CD4-positive, alpha-beta memory T cell (primary cell): ENCODE data around the gene IPO11. TPM values are rescaled to one million over a fixed set of nuclear protein-coding genes. Genes with fewer than 3 reads are reported as not detected.

Source experiments
- CTCF ChIA-PET: fragments of 350-600 bp; sonication (Branson Sonifier 250); formaldehyde crosslinking; loops from one replicate; lab custom pipeline; 2021; ENCODE audit warnings: inconsistent platforms; ENCODE audit not compliant: partially characterized antibody; lab: Charles Lee
- POLR2A ChIA-PET: fragments of 350-600 bp; sonication (Branson Sonifier 250); formaldehyde crosslinking; loops from one replicate; lab custom pipeline; 2021; ENCODE audit not compliant: partially characterized antibody; lab: Charles Lee
- DNase-seq, 5 donors: peaks; one replicate each; pipeline versions ENCODE4 v3.0.0 to v3.0.0-alpha.2; 2020 to 2022; ENCODE audit warnings: mixed read lengths in 1 of 5
- H3K27ac ChIP-seq: one replicate; pipeline ENCODE4 v1.7.0; 2013; ENCODE audit warnings: low read depth, low read length
- H3K27me3 ChIP-seq: 2 replicates; pipeline ENCODE4 v1.7.0; 2013; ENCODE audit warnings: mild to moderate bottlenecking, low read length, moderate library complexity; ENCODE audit not compliant: insufficient read depth
- H3K36me3 ChIP-seq: 2 replicates; pipeline ENCODE4 v1.7.0; 2013; ENCODE audit warnings: mild to moderate bottlenecking, low read length, moderate library complexity; ENCODE audit not compliant: insufficient read depth
- H3K4me1 ChIP-seq: 2 replicates; pipeline ENCODE4 v1.7.0; 2013; ENCODE audit warnings: mild to moderate bottlenecking, low read length, moderate library complexity; ENCODE audit not compliant: insufficient read depth
- H3K4me3 ChIP-seq, 2 donors: one replicate each; pipeline ENCODE4 v1.7.0; 2013; ENCODE audit warnings: low read length in 2 of 2, mild to moderate bottlenecking in 1 of 2
- H3K9me3 ChIP-seq, 2 donors: one replicate each; pipeline ENCODE4 v1.7.0; 2013; ENCODE audit warnings: low read length in 2 of 2, control low read depth in 1 of 2; ENCODE audit not compliant: control insufficient read depth in 1 of 2
- H3K27ac Mint-ChIP-seq, 7 donors: one replicate each; pipeline ENCODE4 v1.8.0; 2020 to 2021; ENCODE audit warnings: mixed read lengths in 7 of 7, mild to moderate bottlenecking in 6 of 7, inconsistent platforms in 3 of 7, moderate library complexity in 3 of 7
- H3K27me3 Mint-ChIP-seq, 2 donors: one replicate each; pipeline ENCODE4 v1.8.0; 2020 to 2021; ENCODE audit warnings: mixed read lengths in 2 of 2
- H3K36me3 Mint-ChIP-seq, 2 donors: one replicate each; pipeline ENCODE4 v1.8.0; 2020 to 2021; ENCODE audit warnings: mixed read lengths in 2 of 2, inconsistent platforms in 1 of 2, mild to moderate bottlenecking in 1 of 2
- H3K4me1 Mint-ChIP-seq, 4 donors: one replicate each; pipeline ENCODE4 v1.8.0; 2020 to 2021; ENCODE audit warnings: mixed read lengths in 4 of 4, mild to moderate bottlenecking in 1 of 4
- H3K4me3 Mint-ChIP-seq, 8 donors: one replicate each; pipeline ENCODE4 v1.8.0; 2020 to 2021; ENCODE audit warnings: mixed read lengths in 8 of 8, mild to moderate bottlenecking in 7 of 8, moderate library complexity in 6 of 8, inconsistent platforms in 3 of 8
- H3K9me3 Mint-ChIP-seq, 8 donors: one replicate each; pipeline ENCODE4 v1.8.0; 2020 to 2021; ENCODE audit warnings: mixed read lengths in 8 of 8, mild to moderate bottlenecking in 5 of 8, inconsistent platforms in 3 of 8, moderate library complexity in 1 of 8
- intact Hi-C: fragments of 100-400 bp; cut with micrococcal nuclease; formaldehyde crosslinking; loops from one replicate; pipeline ENCODE4 v1.15.1; 2023
- polyA plus RNA-seq, 2 donors: library from polyadenylated mRNA; unstranded; fragments of 300-500 nt; fragmentation: Illumina TruSeq; gene quantifications; one replicate each; pipeline ENCODE4 v1.2.3, GENCODE V29; 2021
- total RNA-seq, 2 experiments: library from RNA; stranded (reverse); gene quantifications; one replicate each; pipeline ENCODE4 v1.2.3, GENCODE V29; 2021

The IPO11 gene
- total and polyA plus RNA-seq, 4 experiments from 2014 or later = 8.1 to 28.5 (median 16.0) TPM

DNA sequence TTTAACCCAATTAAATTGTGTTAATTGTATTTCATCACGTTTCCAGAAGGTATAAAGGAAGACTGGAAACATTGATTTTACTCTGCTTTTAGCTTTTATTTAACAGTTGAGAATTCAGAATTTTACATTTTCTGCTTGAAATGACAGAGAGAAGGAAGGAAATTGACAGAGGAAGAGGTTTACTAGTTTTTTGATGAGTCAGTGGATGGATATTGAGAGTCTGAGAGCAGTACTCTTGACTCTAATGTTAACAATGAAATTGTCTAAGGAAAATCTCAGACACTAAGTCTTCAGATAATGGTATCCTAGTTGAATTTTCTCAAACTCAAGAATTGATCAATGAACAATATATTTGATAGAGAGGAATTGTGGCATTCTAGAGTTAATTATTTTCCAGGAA is 60.6 kb downstream of the IPO11 start:
- H3K4me3 Mint-ChIP-seq = no peak overlapping the region
- H3K9me3 Mint-ChIP-seq = no peaks in the 10 kb centered on the region
- no peaks in the 10 kb centered on the region for H3K4me1 ChIP-seq
- H3K9me3 ChIP-seq = no peaks in the 10 kb centered on the region
- H3K36me3 Mint-ChIP-seq = peaks cover 19 to 30% of the 10 kb centered on the region in 2 donors
- no peak for DNase-seq
- peaks cover 0 to 4% (median 0%) of the 10 kb centered on the region in 4 donors for H3K4me1 Mint-ChIP-seq
- H3K4me3 ChIP-seq = no peak overlapping the region
- ChIA-PET POLR2A (no interaction called here), CTCF (interaction anchor here (1.2 kb wide), 1 partner anchor 9 kb away, joined by 3 read pairs; no protein-coding TSS in a partner anchor)
- intact Hi-C loops = no loop called here
- H3K36me3 ChIP-seq = no peaks in the 10 kb centered on the region
- H3K27me3 ChIP-seq = no peaks in the 10 kb centered on the region
- no peak overlapping the region for H3K27ac ChIP-seq
- H3K27me3 Mint-ChIP-seq = no peaks in the 10 kb centered on the region
- H3K27ac Mint-ChIP-seq = no peak overlapping the region

DNA sequence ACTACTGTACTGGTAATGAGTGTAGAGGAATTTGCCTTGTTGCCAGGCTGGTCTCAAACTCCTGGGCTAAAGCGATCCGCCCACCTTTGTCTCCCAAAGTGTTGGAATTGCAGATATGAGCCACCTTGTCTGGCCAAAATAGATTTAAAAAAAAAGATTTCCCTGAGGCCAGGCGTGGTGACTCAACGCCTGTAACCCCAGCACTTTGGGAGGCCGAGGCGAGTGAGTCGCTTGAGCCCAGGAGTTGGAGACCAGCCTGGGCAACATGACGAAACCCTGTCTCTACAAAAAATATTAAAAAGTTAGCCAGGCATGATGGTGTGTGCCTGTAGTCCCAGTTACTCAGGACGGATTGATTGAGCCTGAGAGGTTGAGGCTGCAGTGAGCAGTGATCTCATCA is 62.5 kb downstream of the IPO11 start:
- peaks cover 22 to 30% of the 10 kb centered on the region in 2 donors for H3K36me3 Mint-ChIP-seq
- peaks cover 0 to 4% (median 0%) of the 10 kb centered on the region in 4 donors for H3K4me1 Mint-ChIP-seq
- Histone ChIP-seq H3K27ac (no peak overlapping the region), H3K9me3 (no peaks in the 10 kb centered on the region), H3K36me3 (no peaks in the 10 kb centered on the region), H3K27me3 (no peaks in the 10 kb centered on the region), H3K4me3 (no peak overlapping the region), H3K4me1 (no peaks in the 10 kb centered on the region)
- H3K4me3 Mint-ChIP-seq = no peak overlapping the region
- no peak overlapping the region for H3K27ac Mint-ChIP-seq
- POLR2A ChIA-PET = no interaction called here
- CTCF ChIA-PET = interaction anchor here (1.2 kb wide), 1 partner anchor 16 kb away, joined by 3 read pairs; no protein-coding TSS in a partner anchor
- intact Hi-C loops = no loop called here
- H3K9me3 Mint-ChIP-seq = peaks cover 0 to 3% (median 0%) of the 10 kb centered on the region in 8 donors
- no peak for DNase-seq
- H3K27me3 Mint-ChIP-seq = no peaks in the 10 kb centered on the region

DNA sequence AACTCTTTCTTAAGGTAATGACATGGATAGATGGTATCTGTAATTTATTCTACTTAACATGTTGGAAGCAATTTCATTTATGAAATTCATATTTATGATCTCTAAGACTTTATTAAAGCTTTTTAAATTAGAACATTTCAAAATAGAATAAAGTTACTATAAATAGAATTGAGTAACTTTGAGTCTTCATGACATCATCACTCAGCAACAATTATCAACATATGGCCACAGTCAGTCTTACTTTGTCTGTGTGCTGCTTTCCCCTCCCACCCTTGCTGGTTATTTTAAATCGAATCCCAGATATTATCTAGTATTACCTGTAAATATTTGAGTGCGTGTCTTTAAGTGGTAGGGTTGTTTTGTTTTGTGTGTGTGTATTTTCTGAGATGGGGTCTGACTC is 65.2 kb downstream of the IPO11 start:
- H3K27ac Mint-ChIP-seq = peak overlapping the region in 1 of 7 donors; percentile 37
- Histone ChIP-seq H3K36me3 (no peaks in the 10 kb centered on the region), H3K4me3 (no peak overlapping the region), H3K4me1 (no peaks in the 10 kb centered on the region), H3K27me3 (no peaks in the 10 kb centered on the region), H3K9me3 (no peaks in the 10 kb centered on the region), H3K27ac (no peak overlapping the region)
- H3K4me1 Mint-ChIP-seq = peaks cover 0 to 4% (median under 1%) of the 10 kb centered on the region in 4 donors
- peaks cover 40 to 47% of the 10 kb centered on the region in 2 donors for H3K36me3 Mint-ChIP-seq
- ChIA-PET POLR2A (no interaction called here), CTCF (interaction anchor here (0.8 to 1.3 kb wide), 2 partner anchors 253 to 301 kb away, joined by 3 to 4 read pairs; no protein-coding TSS in a partner anchor)
- intact Hi-C loops = no loop called here
- no peak for DNase-seq
- H3K4me3 Mint-ChIP-seq = no peak overlapping the region
- H3K27me3 Mint-ChIP-seq = no peaks in the 10 kb centered on the region
- peaks cover 0 to 3% (median 0%) of the 10 kb centered on the region in 8 donors for H3K9me3 Mint-ChIP-seq

DNA sequence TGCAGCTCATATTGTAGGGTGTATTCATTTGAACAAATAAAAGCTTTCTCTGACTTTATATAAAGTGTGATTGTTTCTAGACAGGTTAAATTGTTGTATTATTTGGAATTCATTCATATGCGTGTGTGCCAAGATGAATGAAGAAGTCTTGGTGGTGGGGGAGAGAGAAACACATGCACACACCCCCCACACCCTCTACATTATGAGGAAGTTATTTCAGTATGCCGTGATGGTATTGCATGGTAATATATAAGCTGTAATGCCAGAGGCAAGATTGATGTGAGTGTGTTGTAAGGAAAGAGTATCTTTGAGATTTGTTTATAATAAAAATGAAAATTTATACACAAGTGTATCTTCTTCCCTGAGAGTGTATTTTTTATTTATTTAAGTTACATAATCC is 71.0 kb downstream of the IPO11 start:
- POLR2A ChIA-PET = no interaction called here
- Mint-ChIP-seq H3K4me3 (no peak overlapping the region), H3K27ac (no peak overlapping the region), H3K4me1 (peaks cover 0 to 2% (median 0%) of the 10 kb centered on the region in 4 donors), H3K27me3 (no peaks in the 10 kb centered on the region), H3K9me3 (peaks cover 0 to 3% (median 0%) of the 10 kb centered on the region in 8 donors), H3K36me3 (peaks cover 56 to 60% of the 10 kb centered on the region in 2 donors)
- no peak for DNase-seq
- Histone ChIP-seq H3K36me3 (no peaks in the 10 kb centered on the region), H3K27ac (no peak overlapping the region), H3K9me3 (no peaks in the 10 kb centered on the region), H3K27me3 (no peaks in the 10 kb centered on the region), H3K4me1 (no peaks in the 10 kb centered on the region), H3K4me3 (no peak overlapping the region)
- intact Hi-C loops = no loop called here
- CTCF ChIA-PET = interaction anchor here (1.0 kb wide), 1 partner anchor 20 kb away, joined by 3 read pairs; no protein-coding TSS in a partner anchor

DNA sequence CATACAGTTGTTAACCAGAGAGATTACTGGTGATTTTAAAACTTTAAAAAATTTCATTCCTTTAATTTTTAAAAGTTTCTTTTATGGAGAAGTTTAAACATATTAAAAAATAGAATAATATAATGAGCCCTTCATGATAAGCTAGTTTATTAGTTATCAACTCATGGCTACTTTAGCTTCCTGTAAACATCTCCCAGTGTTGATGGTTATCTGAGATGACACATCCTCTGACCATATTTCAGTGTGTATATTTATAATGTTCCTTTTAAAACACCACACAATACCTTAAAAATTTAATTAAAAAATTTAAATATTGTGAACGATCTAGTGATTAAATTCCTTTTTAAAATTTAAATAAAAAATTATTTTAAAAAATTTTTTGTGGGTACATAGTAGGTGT is 74.1 kb downstream of the IPO11 start:
- intact Hi-C loops = no loop called here
- Histone ChIP-seq H3K27me3 (no peaks in the 10 kb centered on the region), H3K27ac (no peak overlapping the region), H3K4me1 (no peaks in the 10 kb centered on the region), H3K4me3 (no peak overlapping the region), H3K36me3 (peaks cover 6% of the 10 kb centered on the region), H3K9me3 (no peaks in the 10 kb centered on the region)
- CTCF ChIA-PET = interaction anchor here (0.8 kb wide), 1 partner anchor 262 kb away, joined by 3 read pairs; no protein-coding TSS in a partner anchor
- H3K9me3 Mint-ChIP-seq = no peaks in the 10 kb centered on the region
- H3K36me3 Mint-ChIP-seq = peaks cover 44 to 51% of the 10 kb centered on the region in 2 donors
- H3K4me1 Mint-ChIP-seq = peaks cover 0 to 2% (median 0%) of the 10 kb centered on the region in 4 donors
- no peak for DNase-seq
- H3K27ac Mint-ChIP-seq = no peak overlapping the region
- POLR2A ChIA-PET = no interaction called here
- no peak overlapping the region for H3K4me3 Mint-ChIP-seq
- no peaks in the 10 kb centered on the region for H3K27me3 Mint-ChIP-seq

DNA sequence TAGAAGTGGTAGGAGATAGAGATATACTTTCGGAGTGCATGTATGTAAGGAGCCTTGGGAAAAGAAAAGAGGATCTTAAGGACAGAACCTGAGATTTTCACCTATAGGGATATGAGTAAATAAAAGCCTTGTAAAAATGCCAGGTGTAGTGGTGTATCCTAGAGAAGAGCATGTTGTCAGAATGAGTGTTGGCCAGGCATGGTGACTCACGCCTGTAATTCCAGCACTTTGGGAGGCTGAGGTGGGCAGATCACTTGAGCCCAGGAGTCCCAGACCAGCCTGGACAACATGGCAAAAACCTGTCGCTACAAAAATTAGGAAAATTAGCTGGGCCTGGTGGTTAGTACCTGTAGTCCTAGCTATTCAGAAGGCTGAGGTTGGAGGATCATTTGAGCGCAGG is 76.0 kb downstream of the IPO11 start:
- H3K27me3 Mint-ChIP-seq = no peaks in the 10 kb centered on the region
- H3K4me1 Mint-ChIP-seq = no peaks in the 10 kb centered on the region
- intact Hi-C loops = no loop called here

DNA sequence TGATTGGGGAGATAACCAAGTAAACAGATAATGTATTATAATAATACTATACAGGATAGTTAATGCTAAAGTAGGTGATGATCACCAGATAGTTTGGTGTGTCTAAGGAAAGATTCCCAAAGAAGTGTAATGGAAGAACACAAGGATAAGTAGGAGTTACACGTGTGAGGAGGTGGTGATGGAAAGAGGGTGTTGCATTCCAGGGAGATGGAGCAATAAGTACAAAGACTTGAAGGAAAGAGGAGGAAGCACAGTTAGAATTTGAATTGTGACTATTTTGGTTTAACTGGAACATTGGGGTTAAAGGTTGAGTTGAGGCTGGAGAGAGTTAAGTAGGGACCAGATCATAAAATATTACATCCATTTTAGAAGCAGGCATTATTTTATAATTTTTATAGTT is 76.9 kb downstream of the IPO11 start:
- Histone ChIP-seq H3K9me3 (no peaks in the 10 kb centered on the region), H3K4me1 (no peaks in the 10 kb centered on the region), H3K27ac (no peak overlapping the region), H3K27me3 (no peaks in the 10 kb centered on the region), H3K4me3 (no peak overlapping the region), H3K36me3 (peaks cover 6% of the 10 kb centered on the region)
- Mint-ChIP-seq H3K36me3 (peaks cover 40 to 41% of the 10 kb centered on the region in 2 donors), H3K27ac (peak overlapping the region in 1 of 7 donors; percentile 62), H3K4me3 (no peak overlapping the region), H3K27me3 (no peaks in the 10 kb centered on the region), H3K9me3 (no peaks in the 10 kb centered on the region), H3K4me1 (no peaks in the 10 kb centered on the region)
- no peak for DNase-seq
- intact Hi-C loops = no loop called here
- CTCF ChIA-PET = no interaction called here
- POLR2A ChIA-PET = no interaction called here

More for the DNA sequence above, 76.0 kb downstream of the IPO11 start:
- no peak for DNase-seq
- ChIA-PET POLR2A (no interaction called here), CTCF (no interaction called here)
- Histone ChIP-seq H3K27me3 (no peaks in the 10 kb centered on the region), H3K4me3 (no peak overlapping the region), H3K27ac (no peak overlapping the region), H3K36me3 (peaks cover 6% of the 10 kb centered on the region), H3K4me1 (no peaks in the 10 kb centered on the region), H3K9me3 (no peaks in the 10 kb centered on the region)
- H3K27ac Mint-ChIP-seq = peak overlapping the region in 1 of 7 donors; percentile 65
- no peaks in the 10 kb centered on the region for H3K9me3 Mint-ChIP-seq
- peaks cover 43 to 49% of the 10 kb centered on the region in 2 donors for H3K36me3 Mint-ChIP-seq
- H3K4me3 Mint-ChIP-seq = no peak overlapping the region
